GM12891 (cell line): ENCODE data around the gene LIN28A.

Experiments
- POLR2A ChIP-seq: IDR thresholded peaks from 2 replicates; pipeline ENCODE4 v1.6.1; 2011; ENCODE audit warnings: low read depth, low read length, control low read depth
- POLR2AphosphoS5 ChIP-seq: IDR thresholded peaks from 2 replicates; pipeline ENCODE4 v1.6.1; 2011; ENCODE audit warnings: low read depth, low read length, control low read depth
- TAF1 ChIP-seq: IDR thresholded peaks from 2 replicates; pipeline ENCODE4 v1.6.1; 2011; ENCODE audit warnings: low read depth, low read length, control low read depth

GRCh38 chr1:26472320-26472900 lies 61.8 kb downstream of the LIN28A start, which contains the start of gene HMGN2:
- peak; percentile 70; the same call in 1 of the 2 replicates for TF ChIP-seq TAF1
- TF ChIP-seq POLR2A = peak; percentile 51; the same call in 1 of the 2 replicates
- TF ChIP-seq POLR2AphosphoS5 = no peak; the same call in 1 of the 2 replicates
